Measurements from ENCODE around the gene FAM25A. TPM values are rescaled to one million over a fixed set of nuclear protein-coding genes. Genes with fewer than 3 reads are reported as not detected.

FAM25A gene
- 1.1 TPM in 1 of 5 replicates, not detected in the others for total RNA-seq (2022; extraction: Qiagen RNA extraction; ENCODE audit: low read depth)

GRCh38 chr10:87020056-87020455, at the start of gene FAM25A:
Gene FAM25A, plus strand, starts transcription at chr10:87020294. Its CDS starts 31 bp downstream, at chr10:87020325.

Other genes starting within 250 kb of the FAM25A start
- 0.51 to 1.1 TPM (median 0.94 TPM) in 5 replicates for gene MMRN2, start 62.7 kb upstream of the FAM25A start, total RNA-seq (2022; extraction: Qiagen RNA extraction; ENCODE audit: low read depth)
- gene SNCG, start 61.7 kb upstream of the FAM25A start, total RNA-seq (2022; extraction: Qiagen RNA extraction; ENCODE audit: low read depth) = 8.7 to 13.7 TPM (median 12.7 TPM) in 5 replicates
- gene ADIRF, start 51.8 kb upstream of the FAM25A start, total RNA-seq (2022; extraction: Qiagen RNA extraction; ENCODE audit: low read depth) = 0.16 to 0.49 TPM in 2 of 5 replicates, not detected in the others
- gene GLUD1, start 74.5 kb downstream of the FAM25A start, total RNA-seq (2022; extraction: Qiagen RNA extraction; ENCODE audit: low read depth) = 90.0 to 104 TPM (median 97.6 TPM) in 5 replicates
- gene SHLD2, start 74.9 kb downstream of the FAM25A start, total RNA-seq (2022; extraction: Qiagen RNA extraction; ENCODE audit: low read depth) = 23.5 to 27.3 TPM (median 24.9 TPM) in 5 replicates
- gene NUTM2A, start 205.2 kb downstream of the FAM25A start, total RNA-seq (2022; extraction: Qiagen RNA extraction; ENCODE audit: low read depth) = 0.07 to 0.16 TPM (median 0.10 TPM) in 4 of 5 replicates, not detected in the other